ENCODE measurements around the gene DEPDC1B.

DNA sequence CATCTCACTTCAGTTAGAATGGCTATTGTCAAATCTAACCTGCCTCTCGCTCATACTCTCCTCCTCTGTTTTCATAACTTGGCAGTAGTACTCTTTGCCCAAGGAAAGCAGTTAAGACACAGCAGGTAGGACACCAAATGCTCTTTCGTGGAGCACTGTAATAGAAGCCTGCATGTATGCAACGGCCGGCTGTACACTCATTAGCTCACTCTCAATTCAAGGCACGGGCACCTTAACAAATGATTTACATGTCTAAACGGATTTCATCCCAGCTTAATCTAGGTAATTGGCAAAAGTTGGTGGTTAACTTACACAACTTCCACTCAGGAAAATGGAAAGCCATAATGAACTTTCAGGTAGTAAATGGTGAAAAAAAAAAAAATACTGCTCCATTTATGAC, 14.9 kb downstream of the DEPDC1B start:
- TF ChIP-seq POLR2A (IDR thresholded peaks at IDR 0.05; ENCODE audit: low read length) (no peak), GATA1 (IDR thresholded peaks at IDR 0.05; ENCODE audit: low read depth, low read length) (no peak)

Measured in erythroblast (primary cell).